ENCODE measurements around the gene GGCT. TPM values are rescaled to one million over a fixed set of nuclear protein-coding genes. Genes with fewer than 3 reads are reported as not detected.
"Not testable (repeated sequence)": the region's sequence is repeated elsewhere in the genome, so short reads cannot be mapped to it uniquely, and the experiment has no call there.

Gene GGCT
- total RNA-seq, 2 donors from 2014 or later = 11.8 to 24.6 TPM

DNA sequence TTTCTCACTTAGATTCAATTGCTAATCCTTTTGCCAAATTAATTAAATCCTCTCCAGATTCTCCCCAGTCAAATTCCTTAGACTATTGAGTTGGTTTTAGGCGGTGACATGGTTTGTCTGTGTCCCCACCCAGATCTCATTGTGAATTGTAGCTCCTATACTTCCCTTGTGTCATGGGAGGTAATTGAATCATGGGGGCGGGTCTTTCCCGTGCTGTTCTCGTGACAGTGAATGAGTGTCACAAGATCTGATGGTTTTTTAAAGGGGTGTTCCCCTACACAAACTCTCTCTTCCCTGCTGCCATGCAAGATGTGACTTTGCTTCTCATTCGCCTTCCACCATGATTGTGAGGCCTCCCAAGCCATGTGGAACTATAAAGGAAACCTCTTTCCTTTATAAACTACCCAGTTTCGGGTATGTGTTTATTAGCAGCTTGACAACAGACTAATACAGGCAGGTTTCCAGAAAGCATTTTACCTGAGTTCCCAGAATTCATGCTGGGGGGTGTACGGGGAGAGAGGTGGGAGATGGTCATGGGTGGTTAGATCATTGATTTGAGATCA is 45.4 kb upstream of the GGCT start:
- no peak for DNase-seq (ENCODE audit: low spot score)
- peaks cover 8 to 9% of the 10 kb centered on the region in 2 donors for H3K4me1 ChIP-seq (ENCODE audit: control insufficient read depth in 1 of 2, low read depth in 2 of 2)
- H3K27me3 ChIP-seq (replicated peaks; ENCODE audit: insufficient read depth) = no peaks in the 10 kb centered on the region
- no peak overlapping the region for H3K4me3 ChIP-seq
- H3K27ac ChIP-seq = no peak overlapping the region
- no peak for ATAC-seq (ENCODE audit: insufficient number of reproducible peaks, low FRiP score, low read depth)
- H3K9me3 ChIP-seq = no peaks in the 10 kb centered on the region
- H3K36me3 ChIP-seq = no peaks in the 10 kb centered on the region
- TF ChIP-seq, protein P1, sequence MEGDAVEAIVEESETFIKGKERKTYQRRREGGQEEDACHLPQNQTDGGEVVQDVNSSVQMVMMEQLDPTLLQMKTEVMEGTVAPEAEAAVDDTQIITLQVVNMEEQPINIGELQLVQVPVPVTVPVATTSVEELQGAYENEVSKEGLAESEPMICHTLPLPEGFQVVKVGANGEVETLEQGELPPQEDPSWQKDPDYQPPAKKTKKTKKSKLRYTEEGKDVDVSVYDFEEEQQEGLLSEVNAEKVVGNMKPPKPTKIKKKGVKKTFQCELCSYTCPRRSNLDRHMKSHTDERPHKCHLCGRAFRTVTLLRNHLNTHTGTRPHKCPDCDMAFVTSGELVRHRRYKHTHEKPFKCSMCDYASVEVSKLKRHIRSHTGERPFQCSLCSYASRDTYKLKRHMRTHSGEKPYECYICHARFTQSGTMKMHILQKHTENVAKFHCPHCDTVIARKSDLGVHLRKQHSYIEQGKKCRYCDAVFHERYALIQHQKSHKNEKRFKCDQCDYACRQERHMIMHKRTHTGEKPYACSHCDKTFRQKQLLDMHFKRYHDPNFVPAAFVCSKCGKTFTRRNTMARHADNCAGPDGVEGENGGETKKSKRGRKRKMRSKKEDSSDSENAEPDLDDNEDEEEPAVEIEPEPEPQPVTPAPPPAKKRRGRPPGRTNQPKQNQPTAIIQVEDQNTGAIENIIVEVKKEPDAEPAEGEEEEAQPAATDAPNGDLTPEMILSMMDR (IDR thresholded peaks at IDR 0.05) = no peak

DNA sequence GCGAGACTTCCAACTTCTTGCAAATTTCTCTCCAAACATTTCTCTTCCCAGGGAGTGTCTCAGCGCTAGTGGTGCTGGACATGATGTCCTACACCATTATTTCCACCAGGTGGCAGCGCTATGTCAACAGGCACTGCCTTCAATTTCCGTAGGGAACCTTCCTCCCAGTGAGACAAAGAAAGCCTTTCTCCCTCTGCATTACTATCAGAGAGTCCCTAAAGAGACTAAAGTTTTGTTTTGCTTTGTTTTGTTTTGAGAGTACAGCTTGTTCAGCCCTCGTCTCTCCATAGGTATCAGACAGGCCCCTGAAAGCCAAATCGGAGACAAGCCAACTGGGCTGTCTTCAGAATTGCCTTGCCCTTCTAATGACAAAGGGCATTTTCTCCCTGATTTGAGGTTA is 44.2 kb upstream of the GGCT start:
- Histone ChIP-seq H3K4me1 (ENCODE audit: control insufficient read depth in 1 of 2, low read depth in 2 of 2) (peaks cover 8 to 9% of the 10 kb centered on the region in 2 donors), H3K27ac (no peak overlapping the region), H3K27me3 (replicated peaks; ENCODE audit: insufficient read depth) (no peaks in the 10 kb centered on the region), H3K36me3 (no peaks in the 10 kb centered on the region), H3K9me3 (no peaks in the 10 kb centered on the region), H3K4me3 (no peak overlapping the region)
- TF ChIP-seq, protein P1 (IDR thresholded peaks at IDR 0.05) = peak; percentile 78
- ATAC-seq (ENCODE audit: insufficient number of reproducible peaks, low FRiP score, low read depth) (no peak), DNase-seq (ENCODE audit: low spot score) (no peak)

DNA sequence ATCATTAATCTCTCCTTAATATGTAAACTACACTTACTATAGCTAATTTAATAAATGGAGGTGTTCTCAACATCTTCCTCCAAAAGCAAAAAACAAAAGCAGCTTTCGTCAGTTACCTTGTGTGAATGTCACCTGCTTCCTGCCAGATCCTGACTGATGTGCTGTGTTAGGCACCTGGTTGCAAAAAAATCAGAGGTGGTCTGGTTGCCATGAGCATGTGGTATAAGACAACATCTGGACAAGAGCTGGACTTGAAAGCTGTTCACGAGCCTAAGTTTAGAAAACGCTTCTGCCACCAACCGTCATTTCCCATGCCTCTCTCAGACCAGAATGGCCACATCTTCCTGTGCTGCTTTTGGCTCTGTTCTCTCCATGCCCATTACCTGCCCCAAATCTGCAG is 42.0 kb upstream of the GGCT start:
- TF ChIP-seq, protein P1 (IDR thresholded peaks at IDR 0.05) = no peak
- no peak overlapping the region for H3K27ac ChIP-seq

DNA sequence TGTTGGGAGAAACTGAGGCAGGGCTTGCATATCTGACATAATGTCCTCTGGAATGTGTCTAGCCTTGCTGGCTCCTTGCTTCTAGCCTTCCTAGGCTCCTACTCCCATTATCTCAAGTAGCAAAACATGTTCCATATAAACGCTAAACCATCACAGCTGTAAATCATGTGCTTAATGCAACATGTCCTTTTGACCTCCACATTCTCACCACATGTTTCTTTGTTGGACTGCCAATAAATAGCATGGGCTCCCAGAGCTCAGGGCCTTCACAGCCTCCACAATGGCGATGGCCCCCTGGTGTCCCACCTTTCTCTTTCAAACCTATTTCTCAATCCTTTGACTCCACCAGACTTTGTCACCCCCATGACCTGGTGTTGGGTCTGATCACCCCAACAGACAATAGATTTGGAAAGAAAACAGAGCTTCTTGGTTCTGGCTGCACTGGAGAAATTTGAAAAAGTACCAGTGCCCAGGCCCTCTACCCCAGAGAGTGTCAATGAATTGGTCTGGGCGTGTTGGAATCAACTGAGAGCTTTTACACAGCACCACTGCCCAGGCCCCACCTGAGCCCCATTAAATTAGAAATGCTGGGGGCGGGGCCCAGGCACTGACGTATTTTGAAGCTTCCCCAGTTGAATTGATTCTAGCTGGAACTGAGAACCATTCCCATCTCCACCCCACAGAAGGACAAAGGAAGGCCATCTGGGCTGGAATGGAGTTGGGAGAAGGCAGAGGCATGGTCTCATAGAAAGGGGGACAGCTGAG is 41.3 kb upstream of the GGCT start:
- Histone ChIP-seq H3K9me3 (no peaks in the 10 kb centered on the region), H3K27ac (no peak overlapping the region), H3K27me3 (replicated peaks; ENCODE audit: insufficient read depth) (no peaks in the 10 kb centered on the region), H3K4me3 (no peak overlapping the region), H3K4me1 (ENCODE audit: control insufficient read depth in 1 of 2, low read depth in 2 of 2) (peaks cover 3% of the 10 kb centered on the region in 2 donors), H3K36me3 (no peaks in the 10 kb centered on the region)
- DNase-seq (ENCODE audit: low spot score) (no peak), ATAC-seq (ENCODE audit: insufficient number of reproducible peaks, low FRiP score, low read depth) (no peak)
- TF ChIP-seq, protein P1 (IDR thresholded peaks at IDR 0.05) = no peak

More for the DNA sequence above, 42.0 kb upstream of the GGCT start:
- H3K27me3 ChIP-seq (replicated peaks; ENCODE audit: insufficient read depth) = no peaks in the 10 kb centered on the region
- ATAC-seq (ENCODE audit: insufficient number of reproducible peaks, low FRiP score, low read depth) (no peak), DNase-seq (ENCODE audit: low spot score) (no peak)
- no peaks in the 10 kb centered on the region for H3K36me3 ChIP-seq
- H3K4me3 ChIP-seq = no peak overlapping the region
- no peaks in the 10 kb centered on the region for H3K9me3 ChIP-seq
- peaks cover 8 to 9% of the 10 kb centered on the region in 2 donors for H3K4me1 ChIP-seq (ENCODE audit: control insufficient read depth in 1 of 2, low read depth in 2 of 2)

DNA sequence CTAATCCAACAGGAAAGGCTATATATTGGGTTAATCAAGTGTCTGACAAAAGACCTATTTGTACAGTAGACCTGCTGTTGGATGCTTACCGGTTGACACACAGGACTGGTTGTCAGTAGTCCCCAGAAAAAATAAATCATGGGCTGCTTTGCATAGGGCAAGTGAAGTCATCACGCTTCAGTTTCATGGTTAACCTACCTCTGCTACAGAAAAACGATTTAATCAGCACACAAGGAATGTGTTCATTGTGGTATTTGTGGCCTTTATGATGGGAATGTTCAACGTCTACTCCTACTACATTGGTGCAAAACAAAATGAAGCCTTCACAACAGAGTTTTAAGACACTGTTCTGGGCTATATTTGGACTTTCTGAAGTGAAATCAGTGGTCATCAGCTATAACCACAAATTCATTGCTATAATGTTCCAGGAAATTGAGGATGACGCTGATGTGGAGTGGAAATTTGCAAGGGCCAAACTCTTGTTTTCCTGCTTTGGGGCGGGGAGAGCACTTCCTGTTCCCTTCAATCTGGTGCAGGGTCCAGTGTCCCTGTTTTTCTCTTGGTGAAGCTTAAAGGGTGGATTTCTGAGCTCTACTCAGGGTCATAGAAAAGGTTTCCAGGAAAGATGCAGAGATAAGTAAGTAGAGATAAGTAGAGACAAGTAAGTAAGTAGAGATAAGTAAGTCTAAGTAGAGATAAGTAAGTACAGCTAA is 39.3 kb upstream of the GGCT start:
- Histone ChIP-seq H3K36me3 (no peaks in the 10 kb centered on the region), H3K4me3 (no peak overlapping the region), H3K27ac (no peak overlapping the region), H3K4me1 (ENCODE audit: control insufficient read depth in 1 of 2, low read depth in 2 of 2) (no peaks in the 10 kb centered on the region), H3K27me3 (replicated peaks; ENCODE audit: insufficient read depth) (no peaks in the 10 kb centered on the region), H3K9me3 (no peaks in the 10 kb centered on the region)
- DNase-seq (ENCODE audit: low spot score) = no peak
- no peak for ATAC-seq (ENCODE audit: insufficient number of reproducible peaks, low FRiP score, low read depth)
- TF ChIP-seq, protein P1 (IDR thresholded peaks at IDR 0.05) = no peak

DNA sequence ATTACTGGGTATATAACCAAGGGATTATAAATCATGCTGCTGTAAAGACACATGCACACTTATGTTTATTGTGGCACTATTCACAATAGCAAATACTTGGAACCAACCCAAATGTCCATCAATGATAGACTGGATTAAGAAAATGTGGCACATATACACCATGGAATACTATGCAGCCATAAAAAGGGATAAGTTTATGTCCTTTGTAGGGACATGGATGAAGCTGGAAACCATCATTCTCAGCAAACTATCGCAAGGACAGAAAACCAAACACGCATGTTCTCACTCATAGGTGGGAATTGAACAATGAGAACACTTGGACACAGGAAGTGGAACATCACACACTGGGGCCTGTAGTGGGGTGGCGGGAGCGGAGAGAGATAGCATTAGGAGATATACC is 38.5 kb upstream of the GGCT start:
- H3K27me3 ChIP-seq (replicated peaks; ENCODE audit: insufficient read depth); H3K27ac ChIP-seq; ATAC-seq (ENCODE audit: insufficient number of reproducible peaks, low FRiP score, low read depth); H3K9me3 ChIP-seq; DNase-seq (ENCODE audit: low spot score); H3K4me1 ChIP-seq (ENCODE audit: control insufficient read depth in 1 of 2, low read depth in 2 of 2); H3K4me3 ChIP-seq; H3K36me3 ChIP-seq: not testable (repeated sequence)
